HL-60/S4 treated with phorbol 12-myristate 13-acetate at 8.2 ng/mL for 4 days and 3 days (cell line): ENCODE measurements around the gene ELMO1.

ENCODE experiments used
- in situ Hi-C: fragments of 300-500 bp; cut with MboI; formaldehyde crosslinking; loops from 2 replicates; pipeline ENCODE4 v1.15.0; 2022; ENCODE audit warnings: low sequenced_read_pairs

The ELMO1 gene

DNA sequence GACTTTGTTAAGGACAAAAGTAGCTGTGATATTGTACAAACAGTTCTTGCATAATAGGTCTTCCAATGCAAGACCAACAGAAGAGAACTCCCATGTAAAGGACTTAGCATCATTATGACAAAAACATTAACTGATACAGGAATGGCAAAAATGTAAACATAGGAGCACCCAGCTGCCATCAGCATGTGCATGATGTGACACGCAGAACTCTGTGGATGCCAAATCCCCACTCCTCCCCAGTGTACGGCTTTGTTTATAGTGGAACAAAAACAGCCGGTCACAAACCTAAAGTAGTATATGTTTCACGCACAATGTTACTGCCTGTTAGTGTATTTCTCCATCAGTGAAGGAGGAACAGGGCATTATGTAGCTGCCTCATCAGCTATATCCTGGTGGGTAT is 408.3 kb downstream of the ELMO1 start:
- in situ Hi-C loops, result no loop called here

DNA sequence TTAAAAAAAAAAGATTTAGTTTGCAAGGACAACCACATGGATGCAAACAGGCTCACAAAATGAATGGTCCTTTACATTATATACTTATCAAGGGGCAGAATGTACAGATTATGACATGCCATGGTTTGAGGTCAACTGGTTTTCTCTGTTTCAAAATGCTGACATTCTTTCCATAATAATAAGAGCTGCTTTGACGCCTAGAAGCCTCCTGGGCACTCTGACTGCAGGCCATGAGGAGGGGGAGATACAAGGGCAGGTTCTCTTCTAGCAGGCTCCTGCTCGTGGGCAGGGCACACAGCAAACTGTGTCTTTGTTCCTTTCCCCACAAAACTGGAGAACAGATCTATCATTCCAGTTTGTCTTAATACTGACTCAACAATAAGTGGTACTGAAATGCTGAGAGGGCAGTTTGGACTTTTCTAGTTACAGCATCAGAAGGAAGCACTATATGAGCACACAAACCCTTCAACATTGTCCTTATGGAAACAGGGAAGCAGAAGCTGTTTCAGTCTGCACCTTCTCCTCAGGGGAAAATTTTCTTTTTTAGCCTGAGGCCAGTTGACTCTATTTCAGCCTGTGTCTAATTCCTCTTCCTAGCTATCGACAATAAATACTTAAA is 409.4 kb downstream of the ELMO1 start:
- in situ Hi-C loops, result no loop called here

DNA sequence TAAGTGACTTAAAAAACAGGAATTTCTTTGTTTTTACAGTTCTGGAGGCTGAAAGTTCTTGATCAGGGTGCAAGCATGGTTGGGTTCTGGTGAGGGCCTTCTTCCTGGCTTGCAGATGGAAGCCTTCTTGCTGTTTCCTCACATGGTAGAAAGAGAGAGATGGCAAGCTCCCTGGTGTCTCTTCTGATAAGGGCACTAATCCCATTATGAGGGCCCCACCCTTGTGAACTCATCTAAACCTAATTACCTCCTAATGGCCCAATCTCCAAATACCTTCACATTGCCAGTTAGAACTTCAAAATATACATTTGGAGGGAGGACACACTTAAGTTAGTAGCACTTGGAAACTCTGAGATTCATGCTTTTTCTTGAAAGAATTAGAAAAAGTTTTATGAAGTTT is 410.0 kb downstream of the ELMO1 start:
- in situ Hi-C loops, result no loop called here

DNA sequence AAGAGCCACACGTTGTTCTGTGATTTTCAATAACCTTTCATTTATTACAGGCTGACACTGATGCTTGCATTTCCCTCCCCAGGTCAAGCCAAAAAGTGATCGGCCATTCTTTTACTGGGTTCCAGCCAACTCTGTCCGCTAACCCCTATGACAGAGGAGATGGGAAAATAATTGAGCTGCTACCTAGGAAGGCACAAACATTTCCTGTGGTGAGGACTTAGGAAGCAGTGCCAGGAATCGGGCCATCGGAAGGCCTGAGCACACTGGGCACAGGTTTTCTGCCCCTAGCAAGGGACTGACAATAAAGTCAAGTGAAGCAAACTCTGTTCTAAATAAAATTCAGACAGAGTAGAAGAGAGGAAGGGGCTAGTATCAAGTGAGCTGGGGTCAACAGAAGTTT is 411.4 kb downstream of the ELMO1 start:
- in situ Hi-C loops, result no loop called here

DNA sequence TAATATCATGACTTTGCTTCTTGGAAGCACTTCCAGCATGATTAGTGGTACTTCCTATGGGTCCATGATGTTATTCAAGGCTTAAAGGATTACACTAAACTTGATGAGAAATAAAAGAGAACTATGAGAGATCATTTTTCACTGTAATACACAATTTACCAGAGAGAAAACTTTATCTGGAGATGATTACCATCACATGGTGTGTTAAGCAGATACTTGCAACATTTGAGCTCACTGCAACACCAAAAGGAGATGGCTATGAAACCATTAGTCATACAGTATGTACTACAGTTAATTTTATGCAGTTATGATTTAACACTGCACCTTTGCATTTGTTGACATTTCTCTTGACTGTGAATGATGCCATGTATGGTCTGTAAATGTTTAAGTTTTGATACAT is 413.0 kb downstream of the ELMO1 start:
- in situ Hi-C loops, result no loop called here

DNA sequence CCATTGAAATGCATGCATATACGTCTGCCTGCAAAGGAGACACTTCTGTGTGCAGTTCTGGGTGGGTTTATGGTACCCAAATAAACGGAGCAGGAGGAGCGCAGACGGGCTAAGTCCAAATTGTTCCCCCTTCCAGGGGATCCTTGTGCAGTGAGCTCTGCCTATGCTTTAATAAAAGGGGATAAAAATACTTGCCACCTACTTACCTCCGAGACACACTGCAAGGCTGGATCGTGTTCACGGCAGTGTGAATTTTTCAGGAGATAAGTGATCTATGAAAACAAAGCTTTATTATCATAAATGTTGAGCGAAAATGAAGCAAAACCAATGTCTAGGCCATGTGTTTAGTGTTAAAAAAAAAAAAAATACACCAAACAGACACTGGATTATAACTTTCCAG is 415.5 kb downstream of the ELMO1 start:
- in situ Hi-C loops, result no loop called here

DNA sequence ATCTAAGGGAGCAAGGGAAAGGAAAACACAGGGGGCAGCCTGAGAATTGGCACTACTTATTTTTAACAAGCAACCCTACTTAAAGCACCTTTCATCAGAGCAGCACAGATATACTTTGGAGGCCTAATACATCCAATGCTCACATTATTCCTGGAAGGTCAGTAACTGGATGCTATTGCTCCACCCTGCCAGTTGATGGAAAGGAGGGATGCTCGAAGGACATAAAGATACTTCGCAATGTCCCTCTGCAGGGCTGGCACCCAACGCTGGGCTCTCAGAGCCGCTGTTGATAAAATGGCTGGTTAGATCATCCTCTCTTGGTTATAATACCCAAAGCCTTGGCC is 416.4 kb downstream of the ELMO1 start:
- in situ Hi-C loops, result no loop called here

DNA sequence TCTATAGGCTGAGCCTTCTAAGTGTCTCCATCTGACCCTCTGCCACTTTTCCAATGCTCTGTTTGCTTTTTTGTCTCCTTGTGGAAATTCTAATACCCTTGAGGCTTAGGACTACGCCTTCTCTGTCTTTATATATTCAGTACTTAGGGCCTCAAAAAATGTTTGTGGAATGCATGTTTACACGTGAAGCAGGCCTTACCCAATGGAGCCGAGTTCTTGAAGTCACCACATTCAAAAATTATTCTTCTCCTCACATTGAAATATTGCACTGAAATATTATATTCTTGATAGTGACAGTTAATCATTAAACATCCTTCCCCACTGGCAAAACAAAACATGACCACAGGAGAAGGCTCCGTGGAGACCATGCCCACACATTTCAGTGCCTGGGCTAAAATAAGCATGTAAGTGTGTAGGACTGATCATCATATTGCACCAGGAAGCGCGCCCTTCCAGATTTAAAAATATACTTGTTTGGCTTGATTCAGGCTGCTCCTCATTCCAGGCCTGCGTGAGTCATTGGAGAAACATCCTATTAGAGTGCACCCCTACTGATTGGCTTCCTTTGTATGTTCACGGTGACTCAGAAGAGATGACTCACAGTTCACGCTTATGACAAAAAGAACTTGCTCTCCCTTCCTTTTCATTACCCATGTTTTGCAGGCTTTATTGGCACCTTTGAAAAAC is 416.9 kb downstream of the ELMO1 start:
- in situ Hi-C loops, result no loop called here

DNA sequence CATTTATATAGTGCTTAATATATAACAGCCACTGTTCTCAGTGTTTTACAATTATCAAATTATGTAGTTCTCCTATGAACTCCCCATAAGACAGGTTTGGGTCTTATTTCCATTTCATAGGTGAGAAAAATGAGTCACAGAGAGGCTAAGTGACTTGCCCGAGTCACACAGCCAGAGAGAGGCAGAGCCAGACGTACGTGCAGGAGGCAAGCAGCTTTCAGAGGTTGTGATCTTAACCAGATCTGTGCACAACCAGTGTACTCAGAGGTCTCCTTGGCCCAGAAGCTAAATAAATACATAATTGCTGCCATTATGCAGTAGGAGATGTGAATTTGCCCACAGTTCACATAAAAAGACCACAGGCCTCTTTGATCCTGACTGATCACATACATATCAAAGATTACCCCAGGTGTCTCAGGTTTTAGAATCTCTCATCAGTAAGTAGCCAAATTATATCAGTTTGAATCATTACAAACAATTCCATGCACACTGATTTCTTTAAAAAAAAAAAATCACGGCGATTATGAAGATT is 419.7 kb downstream of the ELMO1 start:
- in situ Hi-C loops, result no loop called here

DNA sequence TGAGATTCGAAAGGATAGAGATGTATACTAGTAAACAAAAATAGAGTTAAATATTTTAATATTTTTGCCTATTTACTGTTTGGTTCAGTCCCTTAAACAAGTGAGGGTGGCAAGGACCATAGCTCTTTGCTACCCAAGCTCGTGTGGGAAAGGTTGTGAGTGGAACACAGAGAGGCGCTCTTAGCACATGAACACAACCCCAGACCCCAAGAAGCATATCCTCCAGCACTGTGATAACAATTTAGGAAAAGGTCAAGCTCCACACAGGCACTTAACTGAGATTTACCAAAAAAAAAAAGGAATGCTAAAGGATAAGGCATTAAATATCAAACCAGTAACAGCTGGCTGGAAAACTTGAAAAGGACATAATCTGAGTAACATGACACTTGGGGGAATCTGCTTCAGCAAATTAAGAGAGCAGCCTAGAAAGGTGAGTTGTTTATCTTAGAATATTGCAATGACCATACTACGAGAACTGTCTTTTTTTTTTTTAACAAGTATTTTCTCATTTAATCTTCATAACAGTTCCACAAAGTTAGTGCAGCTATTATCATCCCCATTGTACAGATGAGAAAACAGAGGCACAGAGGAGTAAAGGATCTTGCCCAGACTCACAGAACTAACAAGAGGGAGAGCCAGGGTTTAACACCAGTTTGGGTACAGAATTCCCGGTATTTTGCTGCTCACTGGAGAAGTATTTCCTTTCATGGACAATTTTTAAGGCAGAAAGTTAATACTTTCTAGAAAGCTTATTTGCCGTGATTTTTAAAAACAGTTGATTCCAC is 420.9 kb downstream of the ELMO1 start:
- in situ Hi-C loops, result no loop called here

DNA sequence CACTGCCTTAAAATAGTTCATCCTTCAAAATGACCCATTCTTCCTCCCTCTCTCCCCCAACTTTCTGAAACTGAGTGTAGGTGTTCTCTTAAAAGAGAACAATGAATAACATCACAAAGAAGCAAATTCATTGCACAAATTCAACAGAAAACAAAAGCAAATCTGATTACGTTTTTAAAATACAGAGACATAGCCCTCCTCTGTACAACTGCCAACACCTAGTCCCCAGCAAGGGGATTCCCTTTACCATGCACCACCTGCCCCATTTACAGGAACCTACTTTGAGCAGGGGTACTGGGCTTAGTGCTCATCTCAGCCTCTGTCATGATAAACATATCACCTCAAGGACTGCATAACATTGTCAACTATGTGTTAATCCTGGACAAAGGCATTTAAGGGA is 421.6 kb downstream of the ELMO1 start:
- in situ Hi-C loops, result no loop called here

DNA sequence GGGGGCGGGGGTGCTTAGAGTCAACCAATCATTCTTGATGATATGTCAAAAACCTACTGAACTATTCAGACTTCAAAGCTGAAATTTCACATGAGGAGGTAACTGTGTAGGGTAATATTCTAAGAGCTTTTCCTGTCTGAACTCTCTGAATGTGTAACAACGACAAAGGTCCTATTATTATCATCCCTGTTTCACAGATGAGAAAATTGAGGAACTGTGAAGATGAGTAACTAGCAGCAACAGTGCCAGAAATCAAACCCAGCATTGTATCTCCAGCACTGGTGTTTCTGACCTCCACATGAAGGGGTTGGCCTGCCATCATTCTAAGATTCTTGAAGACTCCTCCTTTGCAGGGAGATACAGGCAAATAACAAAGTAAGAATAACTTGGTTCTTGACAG is 429.7 kb downstream of the ELMO1 start:
- in situ Hi-C loops, result no loop called here

DNA sequence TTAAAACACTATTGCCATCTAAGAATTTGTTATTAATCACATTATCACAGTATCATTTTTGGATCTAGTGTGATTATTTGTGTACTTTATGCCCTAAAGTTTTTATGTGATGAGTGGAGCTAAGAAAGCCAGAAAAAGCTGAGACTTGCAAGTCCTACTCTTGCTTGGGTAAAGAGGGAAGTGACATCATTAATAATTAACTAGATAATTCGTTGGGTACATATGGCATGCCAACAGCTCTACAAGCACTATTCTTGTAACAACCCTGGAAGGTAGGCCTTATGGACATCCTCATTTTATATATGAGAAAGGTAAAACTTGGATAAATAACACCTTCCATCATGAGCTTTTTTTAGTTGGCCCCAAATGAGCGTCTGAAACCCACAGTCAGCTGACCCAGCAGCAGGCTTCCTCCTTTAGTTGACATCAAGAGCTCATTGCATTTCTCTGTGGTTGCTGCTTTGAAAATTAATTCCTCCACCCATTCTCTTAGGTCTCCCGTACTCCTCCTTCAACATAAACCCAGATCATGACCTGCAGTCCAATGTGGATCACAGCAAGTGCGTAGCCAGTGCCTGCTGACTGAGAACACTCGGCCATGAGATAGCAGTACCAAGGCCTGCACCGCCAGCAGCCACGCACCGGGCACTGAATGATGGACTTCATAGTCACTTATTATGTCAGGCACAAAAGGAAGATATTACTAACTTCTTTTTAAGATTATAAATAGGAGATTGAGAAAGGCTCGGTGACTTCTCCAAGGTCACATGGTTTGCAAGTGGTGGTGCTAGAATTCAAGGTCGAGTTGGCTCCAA is 432.4 kb downstream of the ELMO1 start:
- in situ Hi-C loops, result no loop called here

DNA sequence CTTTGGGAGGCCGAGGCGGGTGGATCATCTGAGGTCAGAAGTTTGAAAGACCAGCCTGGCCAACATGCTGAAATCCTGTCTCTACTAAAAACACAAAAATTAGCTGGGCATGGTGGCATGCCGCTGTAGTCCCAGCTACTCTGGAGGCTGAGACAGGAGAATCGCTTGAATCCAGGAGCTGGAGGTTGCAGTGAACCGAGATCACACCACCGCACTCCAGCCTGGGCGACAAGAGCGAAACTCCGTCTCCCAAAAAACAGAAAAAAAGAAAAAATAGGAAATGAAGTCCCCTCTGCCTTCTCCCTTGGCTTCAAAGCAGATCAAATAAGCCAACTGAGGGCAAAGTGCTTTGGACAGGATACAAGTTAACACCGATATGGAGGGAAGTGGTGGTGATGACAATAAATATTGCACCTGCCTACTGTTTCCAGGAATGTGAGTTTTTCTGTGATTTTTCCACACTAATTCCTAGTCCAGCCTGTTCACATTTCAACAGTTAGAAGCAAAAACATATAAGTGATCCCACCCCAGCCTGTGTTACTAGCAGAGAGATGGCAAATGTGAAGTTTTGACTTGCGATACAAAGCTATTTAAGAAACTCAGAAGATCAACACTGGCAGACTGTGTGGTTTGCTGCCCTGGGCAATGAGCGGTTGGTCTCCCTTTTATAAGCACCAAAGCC is 433.2 kb downstream of the ELMO1 start:
- in situ Hi-C loops, result no loop called here

DNA sequence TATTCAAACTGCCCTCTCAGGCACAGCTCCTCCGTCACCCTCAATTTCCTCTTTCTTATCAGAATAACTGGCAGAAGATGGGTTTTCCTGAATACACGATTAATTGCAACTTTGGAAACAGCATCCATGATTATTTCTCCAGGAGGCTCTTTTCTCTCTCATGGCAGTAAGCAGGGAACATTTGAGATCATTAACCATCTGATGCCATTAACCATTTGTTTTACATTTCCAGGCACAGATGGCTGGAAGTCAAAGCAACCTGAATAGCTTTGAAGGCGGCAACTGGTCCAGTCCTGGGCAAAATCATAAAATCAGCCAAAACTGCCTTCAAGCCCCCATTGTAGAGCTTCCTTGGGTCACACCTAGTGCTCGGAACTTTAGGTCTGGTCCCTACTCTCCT is 434.9 kb downstream of the ELMO1 start:
- in situ Hi-C loops, result no loop called here

DNA sequence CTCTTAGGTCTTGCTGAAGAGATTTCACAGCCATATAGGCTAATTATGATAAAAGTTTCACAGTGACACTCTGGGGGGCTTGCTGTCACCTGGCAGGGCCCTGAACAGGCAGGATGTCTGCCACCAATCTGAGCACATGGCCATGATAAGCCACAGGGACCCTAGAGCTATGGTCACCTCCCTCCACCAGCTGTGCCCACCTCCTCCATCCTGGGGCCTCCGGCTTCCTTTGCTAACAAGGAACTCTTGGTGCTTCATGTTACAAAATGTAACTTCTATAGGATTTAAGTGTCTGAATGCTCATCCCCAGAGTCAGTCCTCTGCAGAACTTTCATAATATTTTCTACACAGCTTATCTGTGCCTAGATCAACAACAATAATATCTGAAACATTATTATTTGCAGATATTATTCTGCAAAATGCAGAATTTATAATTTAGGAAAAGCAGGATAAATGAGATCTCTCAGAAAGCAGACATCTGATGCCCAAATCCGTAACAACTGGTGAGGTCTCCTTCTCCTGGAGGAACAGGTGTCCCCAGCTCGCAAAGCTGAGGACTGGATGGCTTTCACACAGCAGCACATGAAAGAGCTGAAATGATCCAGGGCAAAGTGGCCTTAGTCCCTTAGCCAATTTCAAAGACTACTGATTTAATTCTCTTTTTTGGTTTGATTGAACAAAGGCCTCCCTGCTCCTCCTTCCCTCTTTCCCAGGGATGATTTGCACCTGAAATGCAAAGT is 437.3 kb downstream of the ELMO1 start:
- in situ Hi-C loops, result no loop called here

DNA sequence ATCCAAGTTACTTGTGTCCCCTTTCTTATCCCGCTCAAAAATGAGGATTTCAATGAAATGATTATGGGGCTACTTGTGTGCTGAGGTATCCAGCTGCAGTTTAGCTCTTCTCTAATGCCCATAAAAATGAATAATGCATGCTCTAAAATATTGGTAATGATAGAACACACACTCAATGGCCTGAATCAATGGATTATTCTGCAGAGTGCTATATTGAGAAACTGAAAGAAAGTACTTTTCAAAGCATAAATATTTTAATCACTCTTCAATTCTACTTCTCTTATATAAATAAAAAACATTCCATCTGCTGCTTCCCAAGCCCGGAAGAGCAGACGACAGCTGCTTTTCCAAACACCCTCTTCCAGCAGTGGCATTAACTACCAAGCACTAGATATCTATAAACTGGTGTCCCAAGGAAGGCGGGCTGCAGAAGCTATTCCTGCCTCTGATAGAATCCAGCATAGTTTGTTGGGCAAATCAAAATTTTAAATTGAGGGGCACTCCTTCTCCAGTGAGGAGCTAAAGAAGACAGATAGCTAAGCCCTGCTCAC is 439.5 kb downstream of the ELMO1 start:
- in situ Hi-C loops, result no loop called here

DNA sequence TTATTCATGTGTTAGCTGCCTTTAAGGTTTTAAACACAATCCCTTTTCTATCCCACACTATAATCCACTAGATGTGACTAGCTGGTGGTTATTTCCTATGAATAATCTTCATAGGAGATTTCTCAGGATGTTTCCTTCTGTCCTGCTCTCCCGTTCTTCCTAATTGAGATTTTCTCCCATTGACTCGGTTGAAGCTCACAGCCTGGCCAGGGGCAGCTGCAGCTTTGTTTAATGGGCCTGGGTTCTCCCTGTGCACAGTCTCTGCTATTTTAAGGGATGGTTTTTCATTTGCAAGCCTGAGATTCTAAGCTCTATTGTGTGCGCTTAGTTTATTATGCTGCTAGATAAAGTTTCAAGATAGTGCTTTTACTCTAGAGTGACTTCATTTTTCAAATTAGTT is 441.0 kb downstream of the ELMO1 start:
- in situ Hi-C loops, result no loop called here

DNA sequence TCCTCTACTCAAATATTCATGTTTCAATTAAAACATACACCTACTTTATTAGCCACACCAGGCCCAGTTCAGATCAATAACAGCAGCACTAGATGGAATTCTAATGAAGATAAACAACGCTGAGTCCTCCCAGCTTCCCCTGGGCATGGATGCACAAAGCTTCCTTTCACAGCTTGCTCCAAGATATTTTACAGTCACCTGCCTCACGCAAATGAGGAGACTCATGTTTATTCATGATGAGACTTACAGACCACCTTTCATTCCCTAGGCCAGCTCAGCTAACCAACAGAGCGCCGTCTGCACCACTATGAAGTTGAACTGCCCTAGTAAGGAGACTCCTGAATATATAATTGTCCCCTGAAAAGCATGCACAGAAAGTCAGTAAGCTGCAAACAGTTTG is 441.4 kb downstream of the ELMO1 start:
- in situ Hi-C loops, result no loop called here

DNA sequence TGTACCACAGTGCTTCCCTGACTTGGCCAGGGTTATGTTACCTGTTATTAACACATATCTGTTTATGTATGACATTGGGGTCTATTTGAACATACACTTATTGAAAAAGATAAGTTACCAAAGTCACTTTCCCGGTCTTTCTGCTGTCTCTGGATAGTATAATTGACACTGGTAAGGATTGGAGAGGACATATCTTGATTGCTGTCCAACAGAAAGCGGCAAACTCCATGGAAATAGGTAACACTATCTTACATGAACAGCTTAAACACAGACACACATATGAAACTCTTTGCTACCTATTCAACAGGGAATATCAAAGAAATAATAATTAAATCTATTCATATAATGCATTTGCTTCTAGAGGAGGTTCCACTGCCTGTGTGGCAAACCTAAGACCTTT is 441.9 kb downstream of the ELMO1 start:
- in situ Hi-C loops, result no loop called here
